Activated CD8-positive, alpha-beta memory T cell treated with anti-CD3 and anti-CD28 coated beads, Interleukin-2, amount 10 ng/mL, durations not matched to agents 7 days and 5 days (primary cell): ENCODE data around the gene GABRD. TPM values are rescaled to one million over a fixed set of nuclear protein-coding genes. Genes with fewer than 3 reads are reported as not detected.
A peak's percentile ranks its signal among the peaks of the same experiment; 100 is the strongest.

Experiments
- ATAC-seq: fragments of 150-1000 bp; cut with Tn5 transposase; one replicate; pipeline ENCODE4 v1.10.0; 2021; ENCODE audit warnings: moderate library complexity
- CTCF ChIA-PET: fragments of 350-600 bp; sonication (Branson Sonifier 250); formaldehyde crosslinking; loops from one replicate; lab custom pipeline; 2021; ENCODE audit warnings: antibody characterized with exemption; lab: Charles Lee
- DNase-seq: peaks from one replicate; pipeline ENCODE4 v3.0.0-alpha.2; 2020
- H3K27ac Mint-ChIP-seq: one replicate; pipeline ENCODE4 v1.8.0; 2021; ENCODE audit warnings: mild to moderate bottlenecking, mixed read lengths
- H3K27me3 Mint-ChIP-seq: one replicate; pipeline ENCODE4 v1.8.0; 2021; ENCODE audit warnings: mixed read lengths
- H3K36me3 Mint-ChIP-seq: one replicate; pipeline ENCODE4 v1.8.0; 2021; ENCODE audit warnings: mild to moderate bottlenecking, mixed read lengths
- H3K4me1 Mint-ChIP-seq: one replicate; pipeline ENCODE4 v1.8.0; 2021; ENCODE audit warnings: mixed read lengths
- H3K4me3 Mint-ChIP-seq: one replicate; pipeline ENCODE4 v1.8.0; 2021; ENCODE audit warnings: mild to moderate bottlenecking, moderate library complexity, mixed read lengths
- H3K9me3 Mint-ChIP-seq: one replicate; pipeline ENCODE4 v1.8.0; 2022; ENCODE audit warnings: low read depth, mixed read lengths
- total RNA-seq, 2 experiments: library from RNA; stranded (reverse); gene quantifications; one replicate each; pipeline ENCODE4 v1.2.3, GENCODE V29; 2021

The GABRD gene
- total RNA-seq, 2 experiments from 2014 or later: not detected

DNA sequence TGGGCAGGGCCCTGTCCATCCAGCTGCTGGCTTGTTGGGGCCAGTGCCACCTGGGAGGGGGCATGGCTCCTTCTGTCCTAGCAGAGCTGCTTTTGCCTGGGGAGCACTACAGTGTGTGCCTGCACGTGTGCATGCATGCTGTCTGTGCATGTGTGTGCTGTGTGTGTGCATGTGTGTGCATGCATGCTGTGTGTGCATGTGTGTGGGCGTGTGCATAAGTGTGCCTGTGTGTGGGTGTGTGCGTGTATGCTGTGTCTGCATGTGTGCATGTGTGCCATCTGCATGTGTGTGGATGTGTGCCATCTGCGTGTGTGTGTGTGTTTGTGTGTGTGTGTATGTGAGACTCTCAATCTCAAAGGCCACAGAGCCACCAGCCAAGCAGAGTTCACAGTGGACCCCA lies 22.7 kb downstream of the GABRD start:
- CTCF ChIA-PET: interaction anchor here (1.2 kb wide), 1 partner anchor 81 kb away, joined by 3 read pairs; no protein-coding TSS in a partner anchor
- no peak for ATAC-seq
- Mint-ChIP-seq H3K9me3 (no peaks in the 10 kb centered on the region), H3K36me3 (no peaks in the 10 kb centered on the region), H3K4me1 (peaks cover 8% of the 10 kb centered on the region), H3K27ac (no peak overlapping the region), H3K27me3 (no peaks in the 10 kb centered on the region), H3K4me3 (no peak overlapping the region)
- no peak for DNase-seq

DNA sequence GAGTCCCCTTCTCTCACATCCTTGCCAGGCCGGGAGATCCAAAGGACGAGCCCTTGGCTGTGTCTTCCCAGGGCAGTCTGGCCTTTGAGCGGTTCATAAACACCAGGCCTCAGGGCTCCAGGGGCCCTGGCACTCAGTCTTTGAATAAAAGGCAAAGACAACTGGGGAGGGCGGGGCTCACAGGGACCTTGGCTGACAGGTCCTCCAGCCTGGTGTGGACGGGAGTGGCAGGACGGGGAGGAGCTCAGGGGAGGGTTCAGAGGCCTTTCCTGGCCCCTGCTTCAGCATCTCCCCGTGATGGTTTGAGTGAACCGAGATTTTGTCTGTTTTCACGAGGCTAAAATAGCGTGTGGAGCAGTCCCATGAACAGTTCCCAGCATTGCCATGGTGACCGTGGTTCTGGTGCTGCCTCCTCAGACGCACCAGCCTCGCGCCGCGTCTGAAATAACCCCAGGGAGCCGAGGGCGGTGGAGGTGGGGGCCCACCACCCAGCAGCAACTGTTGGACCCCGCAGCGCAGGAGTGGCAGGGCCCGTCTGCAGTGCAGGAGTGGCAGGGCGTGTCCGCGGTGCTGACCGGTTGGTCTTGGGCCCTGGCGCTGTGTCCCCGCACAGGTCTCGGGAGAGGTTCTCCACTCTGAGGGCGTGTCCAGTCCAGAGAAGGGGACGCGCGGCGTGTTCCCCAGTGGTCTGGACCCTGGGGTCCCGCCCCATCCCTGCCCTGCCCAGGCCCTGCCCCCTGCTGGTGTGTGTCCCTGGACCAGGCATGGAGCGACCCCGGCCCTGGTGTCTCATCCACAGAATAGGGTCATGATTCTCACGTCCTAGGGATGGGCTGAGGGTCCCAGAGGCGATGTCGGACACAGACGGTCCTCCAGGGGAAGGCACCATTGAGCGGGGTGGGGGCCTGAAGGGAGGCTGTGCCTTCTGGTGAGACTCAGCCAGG lies 24.0 kb downstream of the GABRD start:
- DNase-seq (no peak), ATAC-seq (no peak)
- Mint-ChIP-seq H3K4me1 (peaks cover 8% of the 10 kb centered on the region), H3K4me3 (no peak overlapping the region), H3K27me3 (peaks cover 2% of the 10 kb centered on the region), H3K9me3 (no peaks in the 10 kb centered on the region), H3K36me3 (no peaks in the 10 kb centered on the region), H3K27ac (no peak overlapping the region)
- CTCF ChIA-PET: interaction anchor here (1.2 to 4.3 kb wide), 6 partner anchors 13 to 135 kb away, joined by 3 to 84 read pairs (median 10); no protein-coding TSS in a partner anchor

DNA sequence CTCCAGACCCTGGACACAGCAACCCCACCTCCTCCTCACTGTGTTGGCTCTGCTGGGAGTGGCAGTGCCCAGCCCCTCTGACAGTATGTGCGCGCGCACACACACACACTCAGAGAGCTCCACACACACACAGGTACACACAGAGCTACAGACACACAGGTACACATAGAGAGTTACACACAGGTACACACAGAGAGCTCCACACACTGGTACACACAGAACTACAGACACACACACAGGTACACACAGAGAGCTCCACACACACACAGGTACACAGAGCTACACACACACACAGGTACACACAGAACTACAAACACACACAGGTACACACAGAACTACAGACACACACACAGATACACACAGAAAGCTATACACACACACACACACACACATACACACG lies 24.7 kb downstream of the GABRD start:
- Mint-ChIP-seq H3K27me3 (peaks cover 10% of the 10 kb centered on the region), H3K9me3 (no peaks in the 10 kb centered on the region), H3K4me3 (no peak overlapping the region), H3K36me3 (no peaks in the 10 kb centered on the region), H3K27ac (no peak overlapping the region), H3K4me1 (peaks cover 8% of the 10 kb centered on the region)
- no peak for ATAC-seq
- no peak for DNase-seq
- CTCF ChIA-PET: interaction anchor here (0.8 to 4.3 kb wide), 25 partner anchors 7 to 264 kb away, joined by 3 to 84 read pairs (median 6); partner anchors contain the start of genes CFAP74 and GABRD

DNA sequence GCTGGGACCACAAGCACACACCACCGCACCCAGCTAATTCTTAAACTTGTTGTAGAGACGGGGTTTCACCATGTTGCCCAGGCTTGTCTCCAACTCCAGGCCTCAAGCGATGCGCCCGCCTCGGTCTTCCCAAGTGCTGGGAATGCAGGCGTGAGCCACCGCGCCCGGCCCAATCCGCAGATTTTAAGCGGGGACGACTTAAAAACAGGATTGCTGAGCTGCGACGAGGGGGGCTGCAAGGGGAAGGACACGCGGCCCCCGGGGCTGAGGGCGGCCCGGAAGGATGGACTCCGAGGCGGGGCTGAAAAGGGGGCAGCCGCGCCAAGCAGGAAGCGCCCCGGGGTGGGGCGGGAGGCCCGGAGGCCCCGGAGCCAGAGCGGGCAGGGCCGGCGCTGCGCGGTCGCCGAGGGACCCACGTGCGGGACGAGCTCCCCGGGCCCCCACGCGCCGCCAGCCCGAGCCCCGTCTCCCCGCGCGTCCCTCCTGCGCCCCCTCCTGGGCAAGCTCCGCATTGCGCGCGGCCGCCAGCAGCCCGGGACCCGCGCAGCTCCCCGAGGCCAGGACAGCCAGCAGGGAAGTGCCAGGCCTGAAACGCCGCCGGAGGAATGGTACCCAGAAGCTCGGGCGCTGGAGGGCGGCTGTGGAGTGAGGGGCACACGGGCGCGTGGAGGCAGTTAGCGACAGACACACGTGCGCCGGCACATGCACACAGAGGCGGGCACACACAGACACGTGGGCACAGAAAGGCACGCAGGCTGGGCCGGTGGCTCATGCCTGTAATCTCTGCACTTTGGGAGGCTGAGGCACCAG lies 25.6 kb downstream of the GABRD start:
- Mint-ChIP-seq H3K36me3 (no peaks in the 10 kb centered on the region), H3K9me3 (no peaks in the 10 kb centered on the region), H3K27ac (no peak overlapping the region), H3K4me1 (peaks cover 16% of the 10 kb centered on the region), H3K27me3 (peaks cover 16% of the 10 kb centered on the region), H3K4me3 (peak overlapping the region; percentile 30)
- DNase-seq: peak; percentile 77
- CTCF ChIA-PET: interaction anchor here (0.7 to 4.3 kb wide), 44 partner anchors 8 to 372 kb away, joined by 3 to 84 read pairs (median 4); partner anchors contain the start of genes CFAP74 and GABRD
- ATAC-seq: peak; percentile 84

DNA sequence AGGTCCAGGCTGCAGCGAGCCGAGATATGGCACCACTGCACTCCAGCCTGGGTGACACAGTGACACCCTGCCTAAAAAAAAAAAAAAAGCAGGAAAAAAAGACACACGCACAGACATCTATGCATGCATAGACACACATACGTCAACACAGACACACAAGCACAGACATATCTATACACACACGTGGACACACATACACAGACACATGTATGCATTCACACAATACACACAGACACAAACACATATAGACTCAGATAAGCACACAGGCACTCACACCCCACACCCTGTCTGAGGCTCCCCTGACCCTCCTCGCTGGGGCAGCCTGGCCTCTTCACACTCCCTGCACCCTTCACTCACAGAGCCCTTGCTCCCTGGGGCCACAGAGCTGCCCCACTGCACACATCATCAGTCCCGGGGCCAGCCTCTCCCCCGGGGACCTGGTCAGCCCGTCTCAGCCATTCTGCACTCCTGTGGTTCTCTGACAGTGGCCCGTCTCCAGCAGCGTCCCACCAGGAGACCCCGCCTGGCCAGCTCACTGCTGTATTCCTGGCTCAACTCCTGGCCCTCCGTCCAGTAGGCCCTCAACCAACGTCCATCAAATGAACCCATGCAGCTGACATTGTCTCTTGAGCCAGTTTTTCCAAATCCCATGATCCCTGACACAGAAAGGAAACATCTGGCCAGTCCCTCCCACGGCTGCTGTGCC lies 26.5 kb downstream of the GABRD start:
- Mint-ChIP-seq H3K9me3 (no peaks in the 10 kb centered on the region), H3K4me3 (no peak overlapping the region), H3K36me3 (no peaks in the 10 kb centered on the region), H3K27ac (no peak overlapping the region), H3K4me1 (peaks cover 16% of the 10 kb centered on the region), H3K27me3 (peaks cover 16% of the 10 kb centered on the region)
- no peak for DNase-seq
- ATAC-seq: no peak
- CTCF ChIA-PET: interaction anchor here (0.9 to 4.3 kb wide), 25 partner anchors 10 to 148 kb away, joined by 3 to 84 read pairs (median 5); partner anchors contain the start of genes CFAP74 and GABRD

DNA sequence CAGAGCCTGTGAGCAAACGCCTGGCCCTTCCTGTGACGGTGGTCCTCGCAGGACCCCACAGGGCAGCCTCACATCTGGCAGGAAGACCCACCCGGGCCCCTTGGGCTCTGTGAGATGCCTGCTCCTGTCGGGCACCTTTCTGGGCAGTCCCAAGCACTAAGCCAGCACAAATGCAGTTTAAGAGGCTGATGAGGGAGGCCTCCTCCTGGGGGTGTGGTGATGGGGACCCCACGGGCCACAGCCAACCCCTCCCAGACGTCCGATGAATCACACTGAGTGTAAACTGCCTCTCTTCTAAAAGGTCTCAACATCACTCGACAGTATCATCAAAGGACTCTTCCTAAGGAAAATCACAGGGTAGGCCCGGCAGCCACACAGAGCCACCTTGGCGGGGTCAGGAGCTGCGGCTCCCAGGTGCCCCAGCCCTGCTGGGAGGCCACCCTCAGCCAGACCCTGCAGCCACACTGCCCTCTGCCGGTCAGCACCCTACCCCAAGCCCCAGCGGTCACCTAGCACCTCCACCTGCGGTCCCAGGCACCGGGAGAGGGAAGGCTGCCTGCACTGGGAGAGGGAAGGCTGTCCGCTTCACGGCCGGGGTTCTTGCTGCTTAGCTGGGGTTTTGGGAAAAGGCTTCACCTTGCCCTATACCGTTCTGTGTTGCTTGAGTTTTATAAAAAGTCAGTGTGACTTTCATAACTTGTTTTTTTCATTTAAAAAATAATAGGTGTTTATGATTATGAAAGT lies 27.2 kb downstream of the GABRD start:
- ATAC-seq (no peak), DNase-seq (peak; percentile 66)
- CTCF ChIA-PET: interaction anchor here (1.0 to 4.3 kb wide), 5 partner anchors 9 to 106 kb away, joined by 3 to 84 read pairs (median 4); no protein-coding TSS in a partner anchor
- H3K4me1 Mint-ChIP-seq: peaks cover 16% of the 10 kb centered on the region
- no peaks in the 10 kb centered on the region for H3K36me3 Mint-ChIP-seq
- H3K27me3 Mint-ChIP-seq: peaks cover 17% of the 10 kb centered on the region
- H3K9me3 Mint-ChIP-seq: no peaks in the 10 kb centered on the region
- no peak overlapping the region for H3K4me3 Mint-ChIP-seq
- H3K27ac Mint-ChIP-seq: no peak overlapping the region

DNA sequence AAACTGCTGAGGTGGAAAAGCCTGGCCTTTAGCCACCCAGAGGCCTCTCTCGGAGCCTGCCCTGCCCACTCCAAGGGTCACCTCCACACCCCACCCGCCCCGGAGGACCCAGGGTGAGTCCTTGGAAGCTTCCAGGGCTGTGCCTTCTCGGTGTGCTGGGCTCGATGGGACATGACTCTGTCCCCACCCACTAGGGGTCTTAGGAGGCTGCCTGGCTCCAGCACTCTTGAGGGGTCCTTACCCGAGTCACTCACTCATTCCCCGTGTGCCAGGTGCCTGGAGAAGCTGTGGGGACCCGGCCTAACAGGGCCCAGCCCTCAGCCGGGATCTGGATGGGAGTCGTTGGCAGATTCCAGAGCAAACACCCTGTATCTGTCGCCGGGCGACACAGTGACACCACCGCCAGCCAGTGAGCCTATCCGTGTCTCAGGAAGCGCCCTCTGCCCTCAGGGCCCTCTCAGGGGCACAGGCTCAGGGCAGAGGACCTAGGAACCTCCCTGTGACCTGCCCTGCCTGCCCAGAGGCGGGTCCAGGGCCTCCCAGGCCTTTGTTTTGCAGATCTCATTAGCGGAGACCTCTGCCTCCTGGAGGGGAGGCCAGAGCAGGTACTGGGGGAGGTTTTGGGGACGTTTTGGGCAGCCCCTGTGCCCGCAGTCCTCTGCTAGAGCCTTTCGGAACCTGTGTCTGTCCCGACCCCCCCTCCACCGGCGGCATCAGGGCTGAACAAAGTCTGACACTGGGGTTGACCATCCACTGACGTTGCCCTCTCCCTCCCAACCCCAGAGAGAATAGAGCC lies 28.0 kb downstream of the GABRD start:
- no peak for DNase-seq
- CTCF ChIA-PET: interaction anchor here (1.0 to 4.3 kb wide), 4 partner anchors 8 to 107 kb away, joined by 3 to 84 read pairs (median 16); no protein-coding TSS in a partner anchor
- ATAC-seq: no peak
- H3K4me3 Mint-ChIP-seq: no peak overlapping the region
- H3K9me3 Mint-ChIP-seq: no peaks in the 10 kb centered on the region
- peaks cover 22% of the 10 kb centered on the region for H3K27me3 Mint-ChIP-seq
- no peaks in the 10 kb centered on the region for H3K36me3 Mint-ChIP-seq
- peaks cover 16% of the 10 kb centered on the region for H3K4me1 Mint-ChIP-seq
- H3K27ac Mint-ChIP-seq: no peak overlapping the region

DNA sequence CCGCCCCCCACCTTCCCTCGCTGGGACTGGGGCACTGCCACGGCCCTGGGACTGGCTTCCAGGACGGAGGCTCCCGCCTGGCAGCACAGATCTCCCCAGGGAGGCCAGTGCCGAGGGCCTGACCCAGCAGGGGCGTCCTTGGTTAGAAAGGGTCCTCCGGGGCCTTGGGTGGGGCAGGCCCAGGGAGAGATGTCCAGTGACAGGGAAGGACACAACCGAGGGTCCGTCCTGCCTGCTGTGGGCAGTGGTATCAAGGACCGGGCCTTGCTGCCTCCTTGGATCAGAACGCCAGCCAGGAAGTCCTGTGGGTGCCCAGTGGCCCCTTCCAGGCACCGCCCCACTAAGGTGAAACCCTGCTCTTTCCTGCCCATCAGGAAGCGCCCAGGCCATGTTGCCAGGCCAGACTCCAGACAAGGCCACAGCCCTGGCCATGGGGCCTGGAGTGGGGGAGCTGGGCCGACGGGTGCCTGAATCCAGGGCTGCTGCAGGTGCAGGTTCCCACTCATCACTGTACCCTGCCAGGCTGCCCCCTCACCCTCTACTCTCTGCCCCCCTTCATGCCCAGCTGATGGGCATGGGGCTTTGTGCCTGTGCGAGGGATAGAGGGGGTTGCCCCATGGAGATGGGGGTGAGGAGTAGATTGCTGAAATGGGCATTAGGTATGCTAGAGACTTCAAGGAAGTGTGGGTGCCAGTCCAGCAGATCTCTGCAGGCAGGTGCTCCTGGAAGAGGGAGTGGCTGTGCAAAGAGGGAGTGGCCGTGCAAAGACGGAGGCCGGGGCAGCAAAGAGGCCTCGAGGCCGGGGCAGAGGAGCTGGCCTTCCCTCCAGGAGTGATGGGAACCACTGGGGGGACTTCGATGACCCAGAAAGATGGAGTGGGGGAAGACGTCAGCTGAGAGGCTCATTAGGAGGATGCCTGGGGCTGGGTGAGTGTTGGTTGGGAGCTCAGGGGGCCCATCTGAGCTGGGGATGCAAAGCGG lies 28.9 kb downstream of the GABRD start:
- H3K4me1 Mint-ChIP-seq: peaks cover 16% of the 10 kb centered on the region
- no peaks in the 10 kb centered on the region for H3K36me3 Mint-ChIP-seq
- no peak overlapping the region for H3K4me3 Mint-ChIP-seq
- no peaks in the 10 kb centered on the region for H3K9me3 Mint-ChIP-seq
- CTCF ChIA-PET: interaction anchor here (1.2 to 2.5 kb wide), 3 partner anchors 88 to 147 kb away, joined by 3 to 5 read pairs (median 4); partner anchors contain the start of gene FAAP20
- no peak for DNase-seq
- no peak for ATAC-seq
- no peak overlapping the region for H3K27ac Mint-ChIP-seq
- H3K27me3 Mint-ChIP-seq: peaks cover 22% of the 10 kb centered on the region

DNA sequence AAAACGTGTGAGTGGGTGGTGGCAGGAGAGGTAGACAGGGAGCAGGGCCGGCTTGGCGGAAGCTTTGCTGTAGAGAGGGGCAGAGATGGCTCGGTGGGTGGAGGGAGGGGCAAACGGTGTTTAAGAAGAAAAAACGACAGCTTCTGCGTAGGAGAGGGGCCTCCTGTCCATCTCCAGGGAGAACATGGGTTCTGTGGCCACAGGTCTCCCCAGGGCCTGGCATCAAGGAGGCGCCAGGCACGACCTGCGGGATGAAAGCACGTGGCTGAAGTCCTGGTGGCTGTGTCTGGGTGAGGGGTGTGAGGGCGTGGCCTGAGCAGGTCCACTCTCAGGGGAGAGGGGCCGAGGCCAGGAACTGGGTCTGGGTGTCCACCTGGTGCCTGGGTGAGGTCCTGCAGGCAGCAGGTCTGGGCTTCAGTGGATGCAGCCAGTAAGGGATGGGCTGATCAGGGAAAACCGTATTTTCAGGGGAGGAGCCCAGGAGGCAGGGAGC lies 30.1 kb downstream of the GABRD start:
- Mint-ChIP-seq H3K4me1 (peaks cover 16% of the 10 kb centered on the region), H3K27ac (peak overlapping the region; percentile 42), H3K36me3 (no peaks in the 10 kb centered on the region), H3K4me3 (peak overlapping the region; percentile 64), H3K27me3 (peaks cover 22% of the 10 kb centered on the region), H3K9me3 (no peaks in the 10 kb centered on the region)
- DNase-seq (no peak), ATAC-seq (no peak)
- CTCF ChIA-PET: interaction anchor here (1.2 to 2.5 kb wide), 4 partner anchors 89 to 146 kb away, joined by 3 to 5 read pairs (median 4); partner anchors contain the start of gene FAAP20

DNA sequence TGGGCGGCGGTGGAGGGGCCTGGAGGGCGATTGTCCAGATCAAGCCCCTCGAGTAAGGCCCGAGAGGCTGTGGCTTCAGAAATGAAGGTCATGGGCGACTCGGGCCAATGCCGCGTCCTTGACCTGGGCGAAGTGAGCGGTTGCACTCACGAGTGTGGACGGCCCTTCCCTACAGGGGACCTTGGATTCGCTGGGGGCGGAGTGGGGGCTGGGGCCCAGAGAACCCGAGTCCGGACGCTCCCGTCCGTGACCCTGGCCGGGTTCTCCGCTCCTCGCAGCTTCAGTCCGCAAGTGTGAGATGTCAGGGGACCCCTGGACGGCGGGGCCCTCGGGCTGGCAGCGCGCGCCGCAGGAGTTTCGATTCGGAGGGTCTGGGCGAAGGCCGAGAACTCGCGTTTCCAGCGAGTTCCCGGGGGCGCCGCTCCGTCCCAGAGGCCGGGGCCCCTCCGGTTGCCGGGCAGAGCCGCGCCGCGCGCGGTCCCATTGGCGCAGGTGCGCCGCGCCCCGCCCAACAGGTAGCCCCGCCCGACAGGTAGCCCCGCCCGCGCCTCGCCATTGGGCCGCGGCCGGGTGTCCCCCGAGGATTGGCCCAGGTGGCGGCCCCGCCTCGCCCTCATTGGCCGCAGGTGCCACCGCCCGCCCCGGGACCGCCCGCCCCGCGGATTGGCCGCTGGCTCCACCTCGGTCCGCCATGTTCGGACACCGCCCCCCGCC lies 30.7 kb downstream of the GABRD start, which contains the start of gene PRKCZ:
PRKCZ (plus strand) TSS at position 694 of the 714 bp plus-strand sequence. CDS start 220 bp downstream, outside the sequence.
- H3K4me3 Mint-ChIP-seq: peak within 1 kb of the TSS; percentile 64
- no peaks in the 10 kb centered on the region for H3K36me3 Mint-ChIP-seq
- DNase-seq (peak; percentile 93), ATAC-seq (peak; percentile 96)
- no peaks in the 10 kb centered on the region for H3K9me3 Mint-ChIP-seq
- peaks cover 16% of the 10 kb centered on the region for H3K4me1 Mint-ChIP-seq
- no peak within 1 kb of the TSS for H3K27ac Mint-ChIP-seq
- H3K27me3 Mint-ChIP-seq: peaks cover 22% of the 10 kb centered on the region
- CTCF ChIA-PET: interaction anchor here (1.2 to 2.5 kb wide), 4 partner anchors 89 to 145 kb away, joined by 3 to 5 read pairs (median 4); partner anchors contain the start of gene FAAP20
